Neutrophil (primary cell): ENCODE results near the gene AREG.
A peak's percentile ranks its signal among the peaks of the same experiment; 100 is the strongest.
"Not testable (repeated sequence)": the region's sequence is repeated elsewhere in the genome, so short reads cannot be mapped to it uniquely, and the experiment has no call there.

Experiments
- H3K27ac ChIP-seq: fragments of 200-600 bp; sonication (generic); 2 replicates; pipeline ENCODE4 v1.5.1; 2016; ENCODE audit warnings: mild to moderate bottlenecking, moderate library complexity
- H3K27me3 ChIP-seq: fragments of 200-600 bp; sonication (generic); 2 replicates; pipeline ENCODE4 v1.6.0; 2016; ENCODE audit warnings: mild to moderate bottlenecking
- H3K36me3 ChIP-seq: fragments of 200-600 bp; sonication (generic); 2 replicates; pipeline ENCODE4 v1.5.1; 2017
- H3K4me1 ChIP-seq, 2 experiments: fragments of 200-600 bp in 1 of 2; sonication (generic) in 1 of 2; 1 replicate in 1 of 2; 2 replicates in 1 of 2; pipeline versions ENCODE4 v1.5.1 to v1.6.1; 2013 to 2016; ENCODE audit warnings: low read depth in 1 of 2, low read length in 1 of 2, mild to moderate bottlenecking in 1 of 2, moderate library complexity in 1 of 2; ENCODE audit not compliant: control insufficient read depth in 1 of 2, insufficient read depth in 1 of 2
- H3K4me3 ChIP-seq, 2 experiments: fragments of 200-600 bp in 1 of 2; sonication (generic) in 1 of 2; 1 replicate in 1 of 2; 2 replicates in 1 of 2; pipeline ENCODE4 v1.5.1; 2013 to 2016; ENCODE audit warnings: low read depth in 1 of 2, low read length in 1 of 2, mild to moderate bottlenecking in 1 of 2, moderate library complexity in 1 of 2
- H3K9me3 ChIP-seq: fragments of 200-600 bp; sonication (generic); 2 replicates; pipeline ENCODE4 v1.5.1; 2016
- CTCF ChIP-seq: fragments of 200-600 bp; sonication (generic); IDR thresholded peaks from 2 replicates; pipeline ENCODE4 v1.5.1; 2016; ENCODE audit warnings: antibody characterized with exemption

AREG gene

GRCh38 chr4:74444891-74445642 is at the start of gene AREG:
AREG (plus strand) TSS chr4:74445136; CDS start chr4:74445346, 210 bp downstream.
- Histone ChIP-seq H3K9me3 (no peaks in the 10 kb centered on the region), H3K27me3 (no peaks in the 10 kb centered on the region), H3K27ac (peak within 1 kb of the TSS; percentile 68), H3K36me3 (no peaks in the 10 kb centered on the region), H3K4me3 (peak within 1 kb of the TSS; percentile 62 to 68), H3K4me1 (peaks cover 10 to 15% of the 10 kb centered on the region in 2 experiments)
- TF ChIP-seq CTCF = no peak

GRCh38 chr4:74395633-74396032 is 49.3 kb upstream of the AREG start:
- H3K27me3 ChIP-seq = no peaks in the 10 kb centered on the region
- H3K4me1 ChIP-seq = peaks cover 0 to 6% of the 10 kb centered on the region in 2 experiments
- H3K4me3 ChIP-seq = no peak overlapping the region
- H3K27ac ChIP-seq = no peak overlapping the region
- no peak for TF ChIP-seq CTCF
- no peaks in the 10 kb centered on the region for H3K9me3 ChIP-seq
- no peaks in the 10 kb centered on the region for H3K36me3 ChIP-seq

- peaks cover 0 to 6% of the 10 kb centered on the region in 2 experiments for H3K4me1 ChIP-seq
- peak overlapping the region; percentile 59 for H3K27ac ChIP-seq
- H3K4me3 ChIP-seq = peak overlapping the region; percentile 49 to 52
- H3K36me3 ChIP-seq = no peaks in the 10 kb centered on the region
- no peak for TF ChIP-seq CTCF
- no peaks in the 10 kb centered on the region for H3K9me3 ChIP-seq
- H3K27me3 ChIP-seq = no peaks in the 10 kb centered on the region
Measured at GRCh38 chr4:74397748-74398426, 47.0 kb upstream of the AREG start.

GRCh38 chr4:74398894-74399589 is 45.9 kb upstream of the AREG start:
- not testable (repeated sequence) for H3K4me3 ChIP-seq, H3K9me3 ChIP-seq, H3K4me1 ChIP-seq, H3K27ac ChIP-seq, H3K36me3 ChIP-seq, H3K27me3 ChIP-seq

GRCh38 chr4:74400395-74400794 is 44.5 kb upstream of the AREG start:
- Histone ChIP-seq H3K27me3 (no peaks in the 10 kb centered on the region), H3K4me3 (no peak overlapping the region), H3K9me3 (no peaks in the 10 kb centered on the region), H3K4me1 (peaks cover 0 to 6% of the 10 kb centered on the region in 2 experiments), H3K36me3 (no peaks in the 10 kb centered on the region), H3K27ac (no peak overlapping the region)
- no peak for TF ChIP-seq CTCF
